SU-DHL-6 (cell line): ENCODE results near the gene STPG2.

Source experiments
- H2AFZ ChIP-seq: fragments of 200-600 bp; sonication (generic); 2 replicates; pipeline ENCODE4 v1.6.1; 2014; ENCODE audit warnings: low read depth, mild to moderate bottlenecking, moderate library complexity, mixed read lengths, antibody characterized with exemption, low read length; ENCODE audit not compliant: severe bottlenecking
- H3F3A ChIP-seq: fragments of 200-600 bp; shearing (Covaris generic); 2 replicates; pipeline ENCODE4 v1.6.0; 2016; ENCODE audit warnings: antibody characterized with exemption, mild to moderate bottlenecking; ENCODE audit not compliant: insufficient read depth
- H3K27ac ChIP-seq: fragments of 200-600 bp; sonication (generic); 2 replicates; pipeline ENCODE4 v1.5.1; 2016; ENCODE audit warnings: low read depth, mild to moderate bottlenecking, low read length, moderate library complexity, mixed read lengths
- H3K27me3 ChIP-seq: fragments of 200-600 bp; sonication (generic), shearing (Covaris generic); 2 replicates; pipeline ENCODE4 v1.6.0; 2014; ENCODE audit warnings: mild to moderate bottlenecking, low read length
- H3K36me3 ChIP-seq: fragments of 200-600 bp; sonication (generic); 2 replicates; pipeline ENCODE4 v1.6.1; 2014; ENCODE audit warnings: mild to moderate bottlenecking, low read length, mixed read lengths
- H3K4me2 ChIP-seq: fragments of 300-600, 200-600 bp; shearing (Covaris generic), sonication (generic); 2 replicates; pipeline ENCODE4 v1.6.0; 2014; ENCODE audit warnings: low read length, low read depth, mild to moderate bottlenecking; ENCODE audit not compliant: poor library complexity, severe bottlenecking
- H3K4me3 ChIP-seq: fragments of 200-600 bp; sonication (generic); 2 replicates; pipeline ENCODE4 v1.5.1; 2014; ENCODE audit warnings: antibody characterized with exemption, low read length, mild to moderate bottlenecking, mixed read lengths; ENCODE audit not compliant: insufficient read depth, poor library complexity, severe bottlenecking
- H3K79me2 ChIP-seq: fragments of 200-600 bp; sonication (generic); 2 replicates; pipeline ENCODE4 v1.6.1; 2014; ENCODE audit warnings: mild to moderate bottlenecking, low read length, moderate library complexity; ENCODE audit not compliant: insufficient read depth
- H3K9ac ChIP-seq: fragments of 200-600 bp; sonication (generic); 2 replicates; pipeline ENCODE4 v1.7.0; 2014; ENCODE audit warnings: mild to moderate bottlenecking, low read length
- H3K9me2 ChIP-seq: fragments of 200-600 bp; sonication (generic); replicated peaks from 2 replicates; pipeline ENCODE4 v1.6.1; 2014; ENCODE audit warnings: low read length; ENCODE audit not compliant: insufficient read depth
- H3K9me3 ChIP-seq: fragments of 200-600 bp; sonication (generic); 2 replicates; pipeline ENCODE4 v1.6.1; 2014; ENCODE audit warnings: low read length, mixed read lengths; ENCODE audit not compliant: insufficient read depth
- H4K20me1 ChIP-seq: fragments of 200-600 bp; sonication (generic); 2 replicates; pipeline ENCODE4 v1.6.1; 2014; ENCODE audit warnings: low read depth, mild to moderate bottlenecking, antibody characterized with exemption, low read length, moderate library complexity, mixed read lengths
- EZH2phosphoT487 ChIP-seq: fragments of 200-600 bp; sonication (generic), shearing (Covaris generic); conservative IDR thresholded peaks from 2 replicates; pipeline ENCODE4 v1.6.1; 2018; ENCODE audit warnings: mild to moderate bottlenecking, antibody characterized with exemption, low read length, moderate library complexity, mixed read lengths
- TF ChIP-seq, protein P1 (sequence below): fragments of 200-600 bp; sonication (generic); IDR thresholded peaks from one replicate; pipeline ENCODE4 v1.5.1; 2017; ENCODE audit warnings: antibody characterized with exemption, mild to moderate bottlenecking, low read length, moderate library complexity; ENCODE audit not compliant: insufficient read depth, poor library complexity, severe bottlenecking

The STPG2 gene

DNA sequence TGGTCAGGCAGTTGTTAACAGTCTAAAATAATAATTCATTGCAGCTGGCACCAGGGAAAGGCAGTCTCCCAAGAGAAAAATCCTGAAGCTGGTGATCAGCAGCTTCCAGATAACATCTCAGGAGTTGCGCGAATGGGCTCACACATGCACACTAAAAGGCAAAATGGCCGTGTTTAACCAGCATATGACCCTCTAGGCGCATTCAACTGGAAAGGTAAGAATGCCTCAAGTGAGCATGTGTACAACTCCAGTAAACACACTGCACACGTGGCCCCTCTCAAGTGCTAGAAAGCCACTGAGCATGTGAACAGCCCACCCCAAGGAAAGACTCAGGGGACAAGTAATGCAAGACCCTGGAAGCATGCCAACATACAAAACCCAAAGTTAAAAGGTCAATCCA lies 33.1 kb downstream of the STPG2 start:
- H3K9me2 ChIP-seq, result no peaks in the 10 kb centered on the region
- no peaks in the 10 kb centered on the region for H3K9me3 ChIP-seq
- no peaks in the 10 kb centered on the region for H3K79me2 ChIP-seq
- no peaks in the 10 kb centered on the region for H3F3A ChIP-seq
- H3K27me3 ChIP-seq, result no peaks in the 10 kb centered on the region
- no peaks in the 10 kb centered on the region for H4K20me1 ChIP-seq
- H3K4me2 ChIP-seq, result no peak overlapping the region
- no peak overlapping the region for H3K4me3 ChIP-seq
- TF ChIP-seq, protein P1, sequence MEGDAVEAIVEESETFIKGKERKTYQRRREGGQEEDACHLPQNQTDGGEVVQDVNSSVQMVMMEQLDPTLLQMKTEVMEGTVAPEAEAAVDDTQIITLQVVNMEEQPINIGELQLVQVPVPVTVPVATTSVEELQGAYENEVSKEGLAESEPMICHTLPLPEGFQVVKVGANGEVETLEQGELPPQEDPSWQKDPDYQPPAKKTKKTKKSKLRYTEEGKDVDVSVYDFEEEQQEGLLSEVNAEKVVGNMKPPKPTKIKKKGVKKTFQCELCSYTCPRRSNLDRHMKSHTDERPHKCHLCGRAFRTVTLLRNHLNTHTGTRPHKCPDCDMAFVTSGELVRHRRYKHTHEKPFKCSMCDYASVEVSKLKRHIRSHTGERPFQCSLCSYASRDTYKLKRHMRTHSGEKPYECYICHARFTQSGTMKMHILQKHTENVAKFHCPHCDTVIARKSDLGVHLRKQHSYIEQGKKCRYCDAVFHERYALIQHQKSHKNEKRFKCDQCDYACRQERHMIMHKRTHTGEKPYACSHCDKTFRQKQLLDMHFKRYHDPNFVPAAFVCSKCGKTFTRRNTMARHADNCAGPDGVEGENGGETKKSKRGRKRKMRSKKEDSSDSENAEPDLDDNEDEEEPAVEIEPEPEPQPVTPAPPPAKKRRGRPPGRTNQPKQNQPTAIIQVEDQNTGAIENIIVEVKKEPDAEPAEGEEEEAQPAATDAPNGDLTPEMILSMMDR, result no peak
- TF ChIP-seq EZH2phosphoT487, result no peak
- no peaks in the 10 kb centered on the region for H3K36me3 ChIP-seq
- no peak overlapping the region for H3K9ac ChIP-seq
- no peak overlapping the region for H3K27ac ChIP-seq
- no peak overlapping the region for H2AFZ ChIP-seq

DNA sequence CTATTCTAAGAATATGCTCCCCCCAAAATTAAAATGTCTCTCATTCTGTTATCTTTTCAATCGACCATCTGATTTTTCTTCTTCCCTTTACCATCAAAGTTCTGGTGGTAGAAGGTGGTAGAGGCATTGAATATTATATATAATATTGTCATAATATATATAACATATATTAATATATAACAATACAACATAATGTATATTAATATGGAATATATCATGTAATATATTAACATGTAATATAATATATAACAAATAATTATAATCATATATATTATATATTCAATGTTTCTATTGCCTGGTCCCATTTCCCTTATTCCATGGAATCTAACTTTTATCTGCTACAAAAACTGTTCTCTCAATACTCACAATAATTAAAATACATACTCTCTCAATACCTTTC lies 40.6 kb downstream of the STPG2 start:
- H2AFZ ChIP-seq, result no peak overlapping the region
- TF ChIP-seq EZH2phosphoT487, result no peak
- TF ChIP-seq, protein P1, result no peak
- no peaks in the 10 kb centered on the region for H3K9me2 ChIP-seq
- H3K27me3 ChIP-seq, result no peaks in the 10 kb centered on the region
- no peaks in the 10 kb centered on the region for H3K9me3 ChIP-seq
- H3K9ac ChIP-seq, result no peak overlapping the region
- no peaks in the 10 kb centered on the region for H3F3A ChIP-seq
- no peaks in the 10 kb centered on the region for H3K79me2 ChIP-seq
- H3K36me3 ChIP-seq, result no peaks in the 10 kb centered on the region
- no peak overlapping the region for H3K27ac ChIP-seq
- H3K4me2 ChIP-seq, result no peak overlapping the region
- no peak overlapping the region for H3K4me3 ChIP-seq
- H4K20me1 ChIP-seq, result no peaks in the 10 kb centered on the region

DNA sequence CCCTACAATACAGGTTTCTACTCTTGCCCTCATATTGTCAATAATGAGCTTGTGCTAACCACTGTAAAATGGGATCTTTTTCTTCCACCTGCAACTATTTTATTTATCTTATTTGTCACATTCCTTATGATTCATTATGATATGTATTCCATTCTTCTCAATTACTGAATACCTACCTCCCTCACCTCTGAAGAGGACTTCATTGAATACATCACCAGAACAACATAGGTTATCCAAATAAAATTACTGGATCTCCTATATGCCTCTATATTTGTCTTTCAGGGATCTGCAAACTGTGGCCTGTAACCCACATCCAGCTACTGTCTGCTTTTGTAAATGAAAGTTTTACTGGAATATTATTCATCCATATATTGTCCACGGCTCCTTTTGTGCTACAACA lies 41.3 kb downstream of the STPG2 start:
- no peaks in the 10 kb centered on the region for H3K9me2 ChIP-seq
- no peaks in the 10 kb centered on the region for H3K9me3 ChIP-seq
- H3K9ac ChIP-seq, result no peak overlapping the region
- TF ChIP-seq EZH2phosphoT487, result no peak
- TF ChIP-seq, protein P1, result no peak
- no peaks in the 10 kb centered on the region for H3K36me3 ChIP-seq
- no peak overlapping the region for H3K4me3 ChIP-seq
- no peaks in the 10 kb centered on the region for H3K27me3 ChIP-seq
- H4K20me1 ChIP-seq, result no peaks in the 10 kb centered on the region
- H3K79me2 ChIP-seq, result no peaks in the 10 kb centered on the region
- H3F3A ChIP-seq, result no peaks in the 10 kb centered on the region
- H3K27ac ChIP-seq, result no peak overlapping the region
- H3K4me2 ChIP-seq, result no peak overlapping the region
- no peak overlapping the region for H2AFZ ChIP-seq
